ENCODE data around the gene TANC1. TPM values are rescaled to one million over a fixed set of nuclear protein-coding genes. Genes with fewer than 3 reads are reported as not detected.

Gene TANC1
- total RNA-seq, 1 experiment from 2014 or later = 21.1 TPM

- no peaks in the 10 kb centered on the region for H3K27me3 ChIP-seq (replicated peaks; ENCODE audit: control insufficient read depth, insufficient read depth, low read length)
- TF ChIP-seq, protein P1, sequence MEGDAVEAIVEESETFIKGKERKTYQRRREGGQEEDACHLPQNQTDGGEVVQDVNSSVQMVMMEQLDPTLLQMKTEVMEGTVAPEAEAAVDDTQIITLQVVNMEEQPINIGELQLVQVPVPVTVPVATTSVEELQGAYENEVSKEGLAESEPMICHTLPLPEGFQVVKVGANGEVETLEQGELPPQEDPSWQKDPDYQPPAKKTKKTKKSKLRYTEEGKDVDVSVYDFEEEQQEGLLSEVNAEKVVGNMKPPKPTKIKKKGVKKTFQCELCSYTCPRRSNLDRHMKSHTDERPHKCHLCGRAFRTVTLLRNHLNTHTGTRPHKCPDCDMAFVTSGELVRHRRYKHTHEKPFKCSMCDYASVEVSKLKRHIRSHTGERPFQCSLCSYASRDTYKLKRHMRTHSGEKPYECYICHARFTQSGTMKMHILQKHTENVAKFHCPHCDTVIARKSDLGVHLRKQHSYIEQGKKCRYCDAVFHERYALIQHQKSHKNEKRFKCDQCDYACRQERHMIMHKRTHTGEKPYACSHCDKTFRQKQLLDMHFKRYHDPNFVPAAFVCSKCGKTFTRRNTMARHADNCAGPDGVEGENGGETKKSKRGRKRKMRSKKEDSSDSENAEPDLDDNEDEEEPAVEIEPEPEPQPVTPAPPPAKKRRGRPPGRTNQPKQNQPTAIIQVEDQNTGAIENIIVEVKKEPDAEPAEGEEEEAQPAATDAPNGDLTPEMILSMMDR (IDR thresholded peaks at IDR 0.05; ENCODE audit: insufficient read depth in 1 of 2, low read depth in 1 of 2, low read length in 1 of 2, severe bottlenecking in 1 of 2, unreplicated experiment in 1 of 2) = no peak
- no peaks in the 10 kb centered on the region; the same call in 1 of the 2 replicates for H3K36me3 ChIP-seq (ENCODE audit: control insufficient read depth, insufficient read depth, low read length)
- POLR2A ChIA-PET = no interaction called here
- Mint-ChIP-seq H3K36me3 (ENCODE audit: insufficient read depth, unreplicated experiment) (peaks cover 34% of the 10 kb centered on the region), H3K4me3 (ENCODE audit: unreplicated experiment) (no peak overlapping the region), H3K27ac (ENCODE audit: unreplicated experiment) (no peak overlapping the region), H3K4me1 (ENCODE audit: low read depth, unreplicated experiment) (no peaks in the 10 kb centered on the region), H3K9me3 (ENCODE audit: unreplicated experiment) (no peaks in the 10 kb centered on the region), H3K27me3 (ENCODE audit: insufficient read depth, unreplicated experiment) (no peaks in the 10 kb centered on the region)
- CTCF ChIA-PET = no interaction called here
- H3K9me3 ChIP-seq = peaks cover 8% of the 10 kb centered on the region; the same call in 1 of the 2 replicates
- peaks cover 9% of the 10 kb centered on the region for H3K4me1 ChIP-seq
- BruUV-seq (replicated peaks) = no TSS peak
- no peak for DNase-seq
- intact Hi-C loops (cut with micrococcal nuclease; ENCODE audit: unreplicated experiment) = no loop called here
- no peak overlapping the region for H3K4me3 ChIP-seq (ENCODE audit: low read depth, low read length)
These were observed 35.1 kb downstream of the TANC1 start for GRCh38 chr2:159003555-159003954.

DNA sequence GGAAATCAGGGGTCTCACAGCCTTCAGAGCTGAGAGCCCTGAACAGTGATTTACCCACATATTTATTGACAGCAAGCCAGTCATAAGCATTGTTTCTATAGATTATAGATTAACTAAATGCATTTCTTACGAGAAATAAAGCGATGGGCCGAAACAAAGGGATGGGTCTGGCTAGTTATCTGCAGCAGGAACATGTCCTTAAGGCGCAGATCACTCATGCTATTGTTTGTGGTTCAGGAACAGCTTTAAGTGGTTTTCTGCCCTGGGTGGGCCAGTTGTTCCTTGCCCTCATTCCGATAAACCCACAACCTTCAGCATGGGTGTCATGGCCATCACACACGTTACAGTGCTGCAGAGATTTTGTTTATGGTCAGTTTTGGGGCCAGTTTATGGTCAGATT lies 36.4 kb downstream of the TANC1 start:
- no peak overlapping the region for H3K4me3 ChIP-seq (ENCODE audit: low read depth, low read length)
- H3K27me3 ChIP-seq (replicated peaks; ENCODE audit: control insufficient read depth, insufficient read depth, low read length) = no peaks in the 10 kb centered on the region
- TF ChIP-seq, protein P1 (IDR thresholded peaks at IDR 0.05; ENCODE audit: insufficient read depth in 1 of 2, low read depth in 1 of 2, low read length in 1 of 2, severe bottlenecking in 1 of 2, unreplicated experiment in 1 of 2) = no peak
- no peak overlapping the region for H3K4me3 Mint-ChIP-seq (ENCODE audit: unreplicated experiment)
- H3K27ac Mint-ChIP-seq (ENCODE audit: unreplicated experiment) = no peak overlapping the region
- peaks cover 8% of the 10 kb centered on the region; the same call in 1 of the 2 replicates for H3K9me3 ChIP-seq
- DNase-seq = no peak
- H3K4me1 Mint-ChIP-seq (ENCODE audit: low read depth, unreplicated experiment) = peaks cover under 1% of the 10 kb centered on the region
- H3K4me1 ChIP-seq = no peaks in the 10 kb centered on the region
- H3K36me3 ChIP-seq (ENCODE audit: control insufficient read depth, insufficient read depth, low read length) = no peaks in the 10 kb centered on the region; the same call in 1 of the 2 replicates
- peaks cover 34% of the 10 kb centered on the region for H3K36me3 Mint-ChIP-seq (ENCODE audit: insufficient read depth, unreplicated experiment)
- H3K9me3 Mint-ChIP-seq (ENCODE audit: unreplicated experiment) = no peaks in the 10 kb centered on the region
- BruUV-seq (replicated peaks) = no TSS peak
- intact Hi-C loops (cut with micrococcal nuclease; ENCODE audit: unreplicated experiment) = no loop called here
- ChIA-PET POLR2A (no interaction called here), CTCF (no interaction called here)
- H3K27me3 Mint-ChIP-seq (ENCODE audit: insufficient read depth, unreplicated experiment) = no peaks in the 10 kb centered on the region

DNA sequence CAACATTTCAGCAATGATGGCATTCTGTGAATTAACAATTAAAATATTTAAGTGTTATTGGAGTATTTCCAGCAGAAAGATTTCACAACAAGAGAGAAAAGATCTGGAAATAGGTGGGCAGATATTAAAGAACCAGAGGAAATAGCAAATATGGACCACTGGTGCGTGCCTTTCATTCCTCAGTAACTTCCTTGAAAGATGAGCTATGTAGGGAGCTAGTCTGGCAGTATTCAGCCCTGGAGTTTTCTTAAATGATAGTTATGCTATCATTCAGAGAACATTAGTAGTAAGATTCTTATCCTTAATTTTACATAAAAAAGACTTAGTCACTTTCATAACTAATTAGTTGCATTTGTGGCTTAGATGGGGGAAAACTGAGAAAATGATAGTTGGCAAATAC lies 41.5 kb downstream of the TANC1 start:
- peaks cover 14% of the 10 kb centered on the region for H3K9me3 Mint-ChIP-seq (ENCODE audit: unreplicated experiment)
- H3K4me1 Mint-ChIP-seq (ENCODE audit: low read depth, unreplicated experiment) = peaks cover 18% of the 10 kb centered on the region
- no peaks in the 10 kb centered on the region for H3K4me1 ChIP-seq
- peaks cover 16% of the 10 kb centered on the region for H3K9me3 ChIP-seq
- H3K36me3 Mint-ChIP-seq (ENCODE audit: insufficient read depth, unreplicated experiment) = peaks cover 37% of the 10 kb centered on the region
- ChIA-PET POLR2A (no interaction called here), CTCF (no interaction called here)
- H3K27me3 ChIP-seq (replicated peaks; ENCODE audit: control insufficient read depth, insufficient read depth, low read length) = no peaks in the 10 kb centered on the region
- no peak for DNase-seq
- no peaks in the 10 kb centered on the region for H3K36me3 ChIP-seq (ENCODE audit: control insufficient read depth, insufficient read depth, low read length)
- no peak overlapping the region for H3K27ac Mint-ChIP-seq (ENCODE audit: unreplicated experiment)
- intact Hi-C loops (cut with micrococcal nuclease; ENCODE audit: unreplicated experiment) = no loop called here
- TF ChIP-seq, protein P1 (IDR thresholded peaks at IDR 0.05; ENCODE audit: insufficient read depth in 1 of 2, low read depth in 1 of 2, low read length in 1 of 2, severe bottlenecking in 1 of 2, unreplicated experiment in 1 of 2) = no peak
- H3K4me3 Mint-ChIP-seq (ENCODE audit: unreplicated experiment) = no peak overlapping the region
- no TSS peak for BruUV-seq (replicated peaks)
- no peak overlapping the region for H3K4me3 ChIP-seq (ENCODE audit: low read depth, low read length)
- H3K27me3 Mint-ChIP-seq (ENCODE audit: insufficient read depth, unreplicated experiment) = no peaks in the 10 kb centered on the region

Data from Caco-2 (cell line).